Endodermal cell (in vitro differentiated cells): Measurements from ENCODE around the gene TRABD2B. TPM values are rescaled to one million over a fixed set of nuclear protein-coding genes. Genes with fewer than 3 reads are reported as not detected.
A peak's percentile ranks its signal among the peaks of the same experiment; 100 is the strongest.

Experiments used
- DNase-seq: peaks from one replicate; pipeline ENCODE4 v3.0.0-alpha.2; 2017
- H3K27ac ChIP-seq: 2 replicates; pipeline ENCODE4 v1.5.1; 2013; ENCODE audit warnings: mild to moderate bottlenecking, low read depth, low read length, moderate library complexity
- H3K27me3 ChIP-seq: 2 replicates; pipeline ENCODE4 v1.6.1; 2013; ENCODE audit warnings: mild to moderate bottlenecking, low read length, moderate library complexity; ENCODE audit not compliant: insufficient read depth, control insufficient read depth, poor library complexity, severe bottlenecking
- H3K36me3 ChIP-seq: 2 replicates; pipeline ENCODE4 v1.7.0; 2013; ENCODE audit warnings: mild to moderate bottlenecking, low read length, moderate library complexity; ENCODE audit not compliant: control insufficient read depth, insufficient read depth
- H3K4me1 ChIP-seq: one replicate; pipeline ENCODE4 v1.7.0; 2013; ENCODE audit warnings: low read length; ENCODE audit not compliant: control insufficient read depth, insufficient read depth
- H3K4me3 ChIP-seq: 2 replicates; pipeline ENCODE4 v1.5.1; 2013; ENCODE audit warnings: mild to moderate bottlenecking, low read length, moderate library complexity
- H3K9ac ChIP-seq: 2 replicates; pipeline ENCODE4 v1.6.1; 2013; ENCODE audit warnings: mild to moderate bottlenecking, low read length, moderate library complexity; ENCODE audit not compliant: poor library complexity, severe bottlenecking; ENCODE audit errors: extremely low read depth
- H3K9me3 ChIP-seq: 2 replicates; pipeline ENCODE4 v1.6.1; 2013; ENCODE audit warnings: mild to moderate bottlenecking, low read length, moderate library complexity; ENCODE audit not compliant: control insufficient read depth
- H3K27ac Mint-ChIP-seq: 2 replicates; pipeline ENCODE4 v1.8.0; 2020; ENCODE audit warnings: mixed read lengths
- H3K27me3 Mint-ChIP-seq: 2 replicates; pipeline ENCODE4 v1.8.0; 2021; ENCODE audit warnings: mild to moderate bottlenecking, mixed read lengths; ENCODE audit not compliant: insufficient read depth
- H3K36me3 Mint-ChIP-seq: 2 replicates; pipeline ENCODE4 v1.8.0; 2020; ENCODE audit warnings: low read depth, mixed read lengths
- H3K4me1 Mint-ChIP-seq: 2 replicates; pipeline ENCODE4 v1.8.0; 2020; ENCODE audit warnings: mixed read lengths
- H3K4me3 Mint-ChIP-seq: 2 replicates; pipeline ENCODE4 v1.8.0; 2020; ENCODE audit warnings: mild to moderate bottlenecking, moderate library complexity, mixed read lengths
- H3K9me3 Mint-ChIP-seq: 2 replicates; pipeline ENCODE4 v1.8.0; 2020; ENCODE audit warnings: mild to moderate bottlenecking, mixed read lengths
- WGBS, 2 experiments: methylation state at CpG; one replicate each; pipeline versions ENCODE4 v1.1.5 to v1.1.7; 2013; ENCODE audit warnings: missing lambda C conversion rate in 2 of 2, mixed read lengths in 1 of 2; ENCODE audit not compliant: insufficient coverage in 1 of 2, insufficient read length in 1 of 2; 5-methylcytosine and 5-hydroxymethylcytosine counted together
- total RNA-seq, 2 donors: library from RNA; stranded (reverse); fragmentation: NEBNext Ultra II Directional in 1 of 2; extraction: Animal tissue kit (Norgen Biotek cat#: 25700) in 1 of 2; gene quantifications; 2 replicates in 1 of 2; 3 replicates in 1 of 2; pipeline ENCODE4 v1.2.1, GENCODE V29; 2021
- TF ChIP-seq, protein P1 (sequence below): fragments of 200-600 bp; sonication (generic); conservative IDR thresholded peaks from 2 replicates; pipeline ENCODE4 v1.5.0; 2021; ENCODE audit warnings: antibody characterized with exemption, mild to moderate bottlenecking

TRABD2B gene
- total RNA-seq, 2 donors from 2014 or later, result 24.4 to 28.0 TPM

DNA sequence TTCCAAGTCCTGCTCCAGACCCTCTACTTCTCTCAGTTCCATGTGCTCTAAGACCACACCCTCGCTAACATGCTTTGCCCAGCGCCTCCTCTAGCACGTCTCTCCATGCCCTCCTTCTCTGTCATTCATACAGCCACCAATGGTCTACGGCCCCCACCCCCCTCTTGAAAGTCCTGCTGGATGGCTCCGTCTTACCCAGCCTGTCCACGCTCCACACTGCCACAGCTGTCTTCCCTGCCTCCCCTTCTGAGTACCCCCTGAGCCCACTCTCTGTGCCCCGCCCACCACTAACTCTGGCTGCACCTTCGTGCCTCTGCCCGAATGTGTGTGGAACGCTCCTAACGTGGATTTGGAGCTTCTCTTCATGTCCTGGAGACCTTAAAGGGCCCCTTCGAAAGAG is 244.6 kb downstream of the TRABD2B start:
- H3K4me1 ChIP-seq, result no peaks in the 10 kb centered on the region
- H3K27ac ChIP-seq, result no peak overlapping the region
- no peaks in the 10 kb centered on the region for H3K36me3 Mint-ChIP-seq
- H3K4me3 Mint-ChIP-seq, result no peak overlapping the region
- peaks cover 7% of the 10 kb centered on the region for H3K4me1 Mint-ChIP-seq
- DNase-seq, result peak; percentile 33
- H3K27me3 ChIP-seq, result peaks cover 26% of the 10 kb centered on the region
- peaks cover 10% of the 10 kb centered on the region for H3K27me3 Mint-ChIP-seq
- H3K9me3 ChIP-seq, result no peaks in the 10 kb centered on the region
- TF ChIP-seq, protein P1, sequence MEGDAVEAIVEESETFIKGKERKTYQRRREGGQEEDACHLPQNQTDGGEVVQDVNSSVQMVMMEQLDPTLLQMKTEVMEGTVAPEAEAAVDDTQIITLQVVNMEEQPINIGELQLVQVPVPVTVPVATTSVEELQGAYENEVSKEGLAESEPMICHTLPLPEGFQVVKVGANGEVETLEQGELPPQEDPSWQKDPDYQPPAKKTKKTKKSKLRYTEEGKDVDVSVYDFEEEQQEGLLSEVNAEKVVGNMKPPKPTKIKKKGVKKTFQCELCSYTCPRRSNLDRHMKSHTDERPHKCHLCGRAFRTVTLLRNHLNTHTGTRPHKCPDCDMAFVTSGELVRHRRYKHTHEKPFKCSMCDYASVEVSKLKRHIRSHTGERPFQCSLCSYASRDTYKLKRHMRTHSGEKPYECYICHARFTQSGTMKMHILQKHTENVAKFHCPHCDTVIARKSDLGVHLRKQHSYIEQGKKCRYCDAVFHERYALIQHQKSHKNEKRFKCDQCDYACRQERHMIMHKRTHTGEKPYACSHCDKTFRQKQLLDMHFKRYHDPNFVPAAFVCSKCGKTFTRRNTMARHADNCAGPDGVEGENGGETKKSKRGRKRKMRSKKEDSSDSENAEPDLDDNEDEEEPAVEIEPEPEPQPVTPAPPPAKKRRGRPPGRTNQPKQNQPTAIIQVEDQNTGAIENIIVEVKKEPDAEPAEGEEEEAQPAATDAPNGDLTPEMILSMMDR, result no peak
- no peaks in the 10 kb centered on the region for H3K9me3 Mint-ChIP-seq
- H3K27ac Mint-ChIP-seq, result no peak overlapping the region
- H3K4me3 ChIP-seq, result no peak overlapping the region
- 90 to 91% methylated on average over 10 to 12 of the region's 12 CpGs for WGBS, 2 experiments
- H3K9ac ChIP-seq, result no peak overlapping the region
- no peaks in the 10 kb centered on the region for H3K36me3 ChIP-seq

- H3K27ac Mint-ChIP-seq, result no peak overlapping the region
- H3K27me3 ChIP-seq, result peaks cover 26% of the 10 kb centered on the region
- H3K36me3 Mint-ChIP-seq, result no peaks in the 10 kb centered on the region
- 81 to 87% methylated on average over 14 to 15 of the region's 15 CpGs for WGBS, 2 experiments
- no peaks in the 10 kb centered on the region for H3K4me1 ChIP-seq
- no peak overlapping the region for H3K27ac ChIP-seq
- H3K9ac ChIP-seq, result no peak overlapping the region
- H3K36me3 ChIP-seq, result no peaks in the 10 kb centered on the region
- peak; percentile 75 for DNase-seq
- no peaks in the 10 kb centered on the region for H3K9me3 Mint-ChIP-seq
- peaks cover 10% of the 10 kb centered on the region for H3K27me3 Mint-ChIP-seq
- H3K4me1 Mint-ChIP-seq, result peaks cover 7% of the 10 kb centered on the region
- H3K9me3 ChIP-seq, result no peaks in the 10 kb centered on the region
- TF ChIP-seq, protein P1, result no peak
- H3K4me3 ChIP-seq, result no peak overlapping the region
- H3K4me3 Mint-ChIP-seq, result no peak overlapping the region
Observed at GRCh38 chr1:47751996-47752451, 245.2 kb downstream of the TRABD2B start.

DNA sequence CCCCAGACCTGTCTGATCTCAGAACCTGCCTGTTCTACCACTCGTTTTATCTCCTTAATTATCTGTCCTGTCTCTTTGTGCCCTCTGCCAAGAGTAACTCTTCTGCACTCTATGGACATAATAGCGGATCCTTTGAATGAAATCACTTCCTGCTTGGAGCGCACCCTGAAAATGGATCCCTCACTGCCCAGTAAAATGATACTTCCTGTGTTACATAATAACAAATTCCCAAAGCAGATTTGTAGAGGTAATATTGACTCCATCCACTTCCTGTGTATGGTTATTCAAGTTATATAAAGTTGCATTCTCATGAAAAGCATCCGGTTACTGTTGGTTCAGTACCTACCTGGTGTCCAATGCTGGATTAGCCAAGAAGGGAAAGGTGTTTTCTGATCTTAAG is 246.0 kb downstream of the TRABD2B start:
- TF ChIP-seq, protein P1, result no peak
- peaks cover 15% of the 10 kb centered on the region for H3K27me3 Mint-ChIP-seq
- peaks cover 7% of the 10 kb centered on the region for H3K4me1 Mint-ChIP-seq
- Histone ChIP-seq H3K27me3 (peaks cover 34% of the 10 kb centered on the region), H3K27ac (no peak overlapping the region), H3K9ac (no peak overlapping the region), H3K4me3 (no peak overlapping the region), H3K36me3 (no peaks in the 10 kb centered on the region), H3K4me1 (no peaks in the 10 kb centered on the region), H3K9me3 (no peaks in the 10 kb centered on the region)
- WGBS, 2 experiments, result 72 to 89% methylated on average over 2 to 4 of the region's 4 CpGs
- no peak overlapping the region for H3K27ac Mint-ChIP-seq
- H3K9me3 Mint-ChIP-seq, result no peaks in the 10 kb centered on the region
- H3K4me3 Mint-ChIP-seq, result no peak overlapping the region
- DNase-seq, result peak; percentile 20
- no peaks in the 10 kb centered on the region for H3K36me3 Mint-ChIP-seq
